Measurements from ENCODE around the gene RANGAP1. TPM values are rescaled to one million over a fixed set of nuclear protein-coding genes. Genes with fewer than 3 reads are reported as not detected.
"Not testable (repeated sequence)": the region's sequence is repeated elsewhere in the genome, so short reads cannot be mapped to it uniquely, and the experiment has no call there.

The RANGAP1 gene
- total RNA-seq, 2 experiments from 2014 or later: 108 to 119 TPM

DNA sequence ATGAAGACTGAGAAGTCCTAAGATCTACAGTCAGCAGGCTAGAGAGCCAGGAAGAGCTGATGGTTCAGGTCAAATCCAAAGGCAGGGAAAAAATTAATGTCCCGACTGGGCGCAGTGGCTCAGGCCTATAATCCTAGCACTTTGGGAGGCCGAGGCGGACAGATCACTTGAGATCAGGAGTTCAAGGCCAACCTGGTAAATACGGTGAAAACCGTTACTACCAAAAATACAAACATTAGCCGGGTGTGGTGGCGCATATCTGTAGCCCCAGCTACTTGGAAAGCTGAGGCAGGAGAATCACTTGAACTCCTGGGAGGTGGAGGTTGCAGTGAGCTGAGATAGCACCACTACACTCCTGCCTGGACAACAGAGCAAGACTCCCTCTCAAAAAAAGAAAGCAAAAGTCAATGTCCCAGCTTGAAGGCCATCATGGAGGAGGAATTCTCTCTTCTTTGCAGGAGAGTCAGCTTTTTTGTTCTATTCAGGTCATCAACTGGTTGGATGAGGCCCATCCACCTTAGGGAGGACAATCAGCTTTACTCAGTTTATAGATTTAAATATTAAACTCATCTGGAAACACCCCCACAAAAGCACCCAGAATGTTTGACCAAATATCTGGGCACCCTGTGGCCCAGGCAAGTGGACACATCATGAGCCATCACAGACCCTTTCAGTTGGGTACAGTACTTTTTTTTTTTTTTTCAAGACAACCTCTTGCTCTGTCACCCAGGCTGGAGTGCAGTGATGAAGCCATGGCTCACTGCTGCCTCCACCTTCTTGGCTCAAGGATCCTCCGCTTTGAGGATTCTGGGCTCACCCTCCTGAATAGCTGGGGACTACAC lies 11.1 kb upstream of the RANGAP1 start:
- Histone ChIP-seq H3K9me3 (ENCODE audit: low read length) (no peaks in the 10 kb centered on the region), H3K9me2 (ENCODE audit: insufficient read depth, low read length) (no peaks in the 10 kb centered on the region), H3K79me2 (ENCODE audit: insufficient read depth, low read depth, low read length) (peaks cover 8% of the 10 kb centered on the region), H4K20me1 (ENCODE audit: insufficient read depth, low read length) (no peaks in the 10 kb centered on the region), H3K27ac (ENCODE audit: low read depth, low read length, poor library complexity, severe bottlenecking) (no peak overlapping the region), H3K4me3 (ENCODE audit: low read depth, low read length, poor library complexity, severe bottlenecking) (no peak overlapping the region), H3K4me1 (ENCODE audit: insufficient read depth, low read length, poor library complexity, severe bottlenecking) (peaks cover 6% of the 10 kb centered on the region), H3K4me2 (ENCODE audit: low read length) (no peak overlapping the region), H2AFZ (ENCODE audit: low read length) (no peak overlapping the region), H3K36me3 (ENCODE audit: insufficient read depth, low read length) (no peaks in the 10 kb centered on the region)
- TF ChIP-seq CTCF (conservative IDR thresholded peaks at IDR 0.05; ENCODE audit: low read length): no peak
- no peak for TF ChIP-seq EZH2phosphoT487 (IDR thresholded peaks at IDR 0.05; ENCODE audit: borderline replicate concordance, low read depth, low read length)
- intact Hi-C loops (cut with micrococcal nuclease; ENCODE audit: unreplicated experiment): no loop called here
- POLR2A ChIA-PET: no interaction called here
- no TSS peak for BruUV-seq (replicated peaks)
- CTCF ChIA-PET (ENCODE audit: unreplicated experiment): no interaction called here
- DNase-seq (ENCODE audit: low spot score): no peak

DNA sequence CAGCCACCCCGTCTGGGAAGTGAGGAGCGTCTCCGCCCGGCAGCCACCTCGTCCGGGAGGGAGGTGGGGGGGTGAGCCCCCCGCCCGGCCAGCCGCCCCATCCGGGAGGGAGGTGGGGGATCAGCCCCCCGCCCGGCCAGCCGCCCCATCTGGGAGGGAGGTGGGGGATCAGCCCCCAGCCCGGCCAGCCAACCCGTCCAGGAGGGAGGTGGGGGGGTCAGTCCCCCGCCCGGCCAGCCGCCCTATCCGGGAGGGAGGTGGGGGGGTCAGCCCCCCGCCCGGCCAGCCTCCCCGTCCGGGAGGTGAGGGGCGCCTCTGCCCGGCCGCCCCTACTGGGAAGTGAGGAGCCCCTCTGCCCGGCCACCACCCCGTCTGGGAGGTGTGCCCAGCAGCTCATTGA lies 8.8 kb upstream of the RANGAP1 start:
- H3K27ac ChIP-seq (ENCODE audit: low read depth, low read length, poor library complexity, severe bottlenecking); H4K20me1 ChIP-seq (ENCODE audit: insufficient read depth, low read length); H3K4me3 ChIP-seq (ENCODE audit: low read depth, low read length, poor library complexity, severe bottlenecking); POLR2A ChIA-PET; H3K79me2 ChIP-seq (ENCODE audit: insufficient read depth, low read depth, low read length); H3K36me3 ChIP-seq (ENCODE audit: insufficient read depth, low read length); H3K4me2 ChIP-seq (ENCODE audit: low read length); H3K9me2 ChIP-seq (ENCODE audit: insufficient read depth, low read length); H3K9me3 ChIP-seq (ENCODE audit: low read length); intact Hi-C loops (cut with micrococcal nuclease; ENCODE audit: unreplicated experiment); DNase-seq (ENCODE audit: low spot score); BruUV-seq (replicated peaks); H3K4me1 ChIP-seq (ENCODE audit: insufficient read depth, low read length, poor library complexity, severe bottlenecking); H2AFZ ChIP-seq (ENCODE audit: low read length); CTCF ChIA-PET (ENCODE audit: unreplicated experiment): not testable (repeated sequence)

GRCh38 chr22:41290262-41291221 lies 4.6 kb upstream of the RANGAP1 start:
- H3K4me1 ChIP-seq (ENCODE audit: insufficient read depth, low read length, poor library complexity, severe bottlenecking): peaks cover 14% of the 10 kb centered on the region
- no peak overlapping the region for H2AFZ ChIP-seq (ENCODE audit: low read length)
- intact Hi-C loops (cut with micrococcal nuclease; ENCODE audit: unreplicated experiment): no loop called here
- no peak overlapping the region for H3K27ac ChIP-seq (ENCODE audit: low read depth, low read length, poor library complexity, severe bottlenecking)
- H3K9me2 ChIP-seq (ENCODE audit: insufficient read depth, low read length): no peaks in the 10 kb centered on the region
- ChIA-PET POLR2A (interaction anchor here (0.6 to 0.7 kb wide), 2 partner anchors 35 to 438 kb away, joined by 3 to 6 read pairs; no protein-coding TSS in a partner anchor), CTCF (ENCODE audit: unreplicated experiment) (no interaction called here)
- TF ChIP-seq EZH2phosphoT487 (IDR thresholded peaks at IDR 0.05; ENCODE audit: borderline replicate concordance, low read depth, low read length) (no peak), CTCF (conservative IDR thresholded peaks at IDR 0.05; ENCODE audit: low read length) (no peak)
- no peak for DNase-seq (ENCODE audit: low spot score)
- peaks cover 3% of the 10 kb centered on the region; the same call in 1 of the 2 replicates for H3K79me2 ChIP-seq (ENCODE audit: insufficient read depth, low read depth, low read length)
- H3K9me3 ChIP-seq (ENCODE audit: low read length): no peaks in the 10 kb centered on the region
- H3K36me3 ChIP-seq (ENCODE audit: insufficient read depth, low read length): no peaks in the 10 kb centered on the region
- no peak overlapping the region for H3K4me3 ChIP-seq (ENCODE audit: low read depth, low read length, poor library complexity, severe bottlenecking)
- no peak overlapping the region for H3K4me2 ChIP-seq (ENCODE audit: low read length)
- no TSS peak for BruUV-seq (replicated peaks)
- no peaks in the 10 kb centered on the region for H4K20me1 ChIP-seq (ENCODE audit: insufficient read depth, low read length)

Data from OCI-LY7 (cell line).